ENCODE results near the gene ITIH1. TPM values are rescaled to one million over a fixed set of nuclear protein-coding genes. Genes with fewer than 3 reads are reported as not detected.

The ITIH1 gene
- total and polyA plus RNA-seq, 2 experiments from 2014 or later: not detected

DNA sequence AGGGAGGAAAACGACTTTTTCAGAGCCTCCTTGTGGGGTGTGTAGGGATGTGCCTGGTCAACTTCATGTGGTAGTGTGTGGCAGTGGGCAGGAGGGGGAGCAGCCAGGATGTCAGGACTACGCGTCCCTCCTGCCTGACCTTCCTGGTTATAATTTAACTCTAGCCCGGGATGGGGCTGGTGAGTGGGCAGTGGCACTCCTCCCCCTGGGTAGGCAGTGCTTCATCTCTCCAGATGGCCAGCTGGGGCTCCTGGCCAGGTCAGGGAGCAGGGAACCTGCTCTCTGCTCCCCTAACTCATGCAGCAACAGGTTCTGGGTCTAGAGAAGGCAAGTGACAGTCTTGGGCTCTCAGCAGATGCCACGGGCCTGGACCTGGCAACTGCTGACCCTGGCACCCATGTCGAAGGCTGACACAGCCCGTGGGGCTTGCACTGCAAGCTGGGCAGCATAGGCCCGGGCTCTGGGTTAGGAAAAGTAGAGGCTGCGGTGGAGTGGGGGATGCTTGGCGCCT is 50.5 kb downstream of the ITIH1 start:
- H3K27ac Mint-ChIP-seq: no peak overlapping the region
- H3K9me2 ChIP-seq (ENCODE audit: insufficient read depth): no peaks in the 10 kb centered on the region
- no peak overlapping the region for H3K27ac ChIP-seq (ENCODE audit: low read depth)
- H3K4me3 Mint-ChIP-seq: no peak overlapping the region
- H3K36me3 Mint-ChIP-seq (ENCODE audit: low read depth): peaks cover 4% of the 10 kb centered on the region; the same call in 1 of the 3 replicates
- H3K4me1 Mint-ChIP-seq: peaks cover 7% of the 10 kb centered on the region
- H3K9me3 Mint-ChIP-seq: no peaks in the 10 kb centered on the region
- no peak overlapping the region for H3K4me3 ChIP-seq
- peak; percentile 35 for DNase-seq (ENCODE audit: low spot score)
- no peaks in the 10 kb centered on the region for H4K20me1 ChIP-seq (replicated peaks; ENCODE audit: insufficient read depth)
- no peak overlapping the region for H3K4me2 ChIP-seq
- no peaks in the 10 kb centered on the region for H3K4me1 ChIP-seq (ENCODE audit: insufficient read depth)
- H3K27me3 ChIP-seq (ENCODE audit: insufficient read depth): no peaks in the 10 kb centered on the region
- no peak for TF ChIP-seq ZNF331 (CRISPR knock-in tag; IDR thresholded peaks at IDR 0.05; ENCODE audit: low read depth)
- TF ChIP-seq POLR2AphosphoS5 (IDR thresholded peaks at IDR 0.05; ENCODE audit: low read depth): no peak
- TF ChIP-seq, protein P1, sequence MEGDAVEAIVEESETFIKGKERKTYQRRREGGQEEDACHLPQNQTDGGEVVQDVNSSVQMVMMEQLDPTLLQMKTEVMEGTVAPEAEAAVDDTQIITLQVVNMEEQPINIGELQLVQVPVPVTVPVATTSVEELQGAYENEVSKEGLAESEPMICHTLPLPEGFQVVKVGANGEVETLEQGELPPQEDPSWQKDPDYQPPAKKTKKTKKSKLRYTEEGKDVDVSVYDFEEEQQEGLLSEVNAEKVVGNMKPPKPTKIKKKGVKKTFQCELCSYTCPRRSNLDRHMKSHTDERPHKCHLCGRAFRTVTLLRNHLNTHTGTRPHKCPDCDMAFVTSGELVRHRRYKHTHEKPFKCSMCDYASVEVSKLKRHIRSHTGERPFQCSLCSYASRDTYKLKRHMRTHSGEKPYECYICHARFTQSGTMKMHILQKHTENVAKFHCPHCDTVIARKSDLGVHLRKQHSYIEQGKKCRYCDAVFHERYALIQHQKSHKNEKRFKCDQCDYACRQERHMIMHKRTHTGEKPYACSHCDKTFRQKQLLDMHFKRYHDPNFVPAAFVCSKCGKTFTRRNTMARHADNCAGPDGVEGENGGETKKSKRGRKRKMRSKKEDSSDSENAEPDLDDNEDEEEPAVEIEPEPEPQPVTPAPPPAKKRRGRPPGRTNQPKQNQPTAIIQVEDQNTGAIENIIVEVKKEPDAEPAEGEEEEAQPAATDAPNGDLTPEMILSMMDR (conservative IDR thresholded peaks at IDR 0.05; ENCODE audit: low read depth in 2 of 2): peak; percentile 8 to 25; a peak in 3 of 4 replicates
- TF ChIP-seq EZH2 (IDR thresholded peaks at IDR 0.05; ENCODE audit: low read depth, unreplicated experiment): no peak
- TF ChIP-seq JUNB (IDR thresholded peaks at IDR 0.05; ENCODE audit: unreplicated experiment): no peak
- no peaks in the 10 kb centered on the region for H3K79me2 ChIP-seq (replicated peaks; ENCODE audit: insufficient read depth)
- no peak overlapping the region for H2AFZ ChIP-seq
- ATAC-seq: peak; percentile 66
- H3K36me3 ChIP-seq (ENCODE audit: insufficient read depth): no peaks in the 10 kb centered on the region
- peaks cover 6% of the 10 kb centered on the region for H3K27me3 Mint-ChIP-seq (ENCODE audit: insufficient read depth, low read depth, poor library complexity)
- no peaks in the 10 kb centered on the region for H3F3A ChIP-seq (replicated peaks; ENCODE audit: low read depth)

GRCh38 chr3:52829482-52829881 is 52.1 kb downstream of the ITIH1 start:
- no peak overlapping the region for H3K27ac Mint-ChIP-seq
- peaks cover 10% of the 10 kb centered on the region for H3K27me3 Mint-ChIP-seq (ENCODE audit: insufficient read depth, low read depth, poor library complexity)
- no peaks in the 10 kb centered on the region for H3K9me3 Mint-ChIP-seq
- no peaks in the 10 kb centered on the region for H3K27me3 ChIP-seq (ENCODE audit: insufficient read depth)
- no peaks in the 10 kb centered on the region for H3K4me1 ChIP-seq (ENCODE audit: insufficient read depth)
- ATAC-seq (no peak), DNase-seq (ENCODE audit: low spot score) (no peak)
- H3K4me1 Mint-ChIP-seq: peaks cover 17% of the 10 kb centered on the region
- H3K4me2 ChIP-seq: no peak overlapping the region
- H4K20me1 ChIP-seq (replicated peaks; ENCODE audit: insufficient read depth): no peaks in the 10 kb centered on the region
- no peaks in the 10 kb centered on the region for H3K36me3 ChIP-seq (ENCODE audit: insufficient read depth)
- no peak overlapping the region for H3K4me3 Mint-ChIP-seq
- no peaks in the 10 kb centered on the region for H3K9me2 ChIP-seq (ENCODE audit: insufficient read depth)
- no peak overlapping the region for H2AFZ ChIP-seq
- H3F3A ChIP-seq (replicated peaks; ENCODE audit: low read depth): no peaks in the 10 kb centered on the region
- no peak overlapping the region for H3K4me3 ChIP-seq
- H3K36me3 Mint-ChIP-seq (ENCODE audit: low read depth): peaks cover 4% of the 10 kb centered on the region; the same call in 1 of the 3 replicates
- H3K79me2 ChIP-seq (replicated peaks; ENCODE audit: insufficient read depth): no peaks in the 10 kb centered on the region
- no peak overlapping the region for H3K27ac ChIP-seq (ENCODE audit: low read depth)
- TF ChIP-seq ZNF114 (CRISPR knock-in tag; IDR thresholded peaks at IDR 0.05): no peak
- TF ChIP-seq, protein P2, sequence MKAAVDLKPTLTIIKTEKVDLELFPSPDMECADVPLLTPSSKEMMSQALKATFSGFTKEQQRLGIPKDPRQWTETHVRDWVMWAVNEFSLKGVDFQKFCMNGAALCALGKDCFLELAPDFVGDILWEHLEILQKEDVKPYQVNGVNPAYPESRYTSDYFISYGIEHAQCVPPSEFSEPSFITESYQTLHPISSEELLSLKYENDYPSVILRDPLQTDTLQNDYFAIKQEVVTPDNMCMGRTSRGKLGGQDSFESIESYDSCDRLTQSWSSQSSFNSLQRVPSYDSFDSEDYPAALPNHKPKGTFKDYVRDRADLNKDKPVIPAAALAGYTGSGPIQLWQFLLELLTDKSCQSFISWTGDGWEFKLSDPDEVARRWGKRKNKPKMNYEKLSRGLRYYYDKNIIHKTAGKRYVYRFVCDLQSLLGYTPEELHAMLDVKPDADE (IDR thresholded peaks at IDR 0.05): no peak
- TF ChIP-seq NANOG (IDR thresholded peaks at IDR 0.05; ENCODE audit: borderline replicate concordance): no peak
- no peak for TF ChIP-seq EZH2 (IDR thresholded peaks at IDR 0.05; ENCODE audit: low read depth, unreplicated experiment)
- no peak for TF ChIP-seq STAT1 (IDR thresholded peaks at IDR 0.05; ENCODE audit: unreplicated experiment)
- TF ChIP-seq, protein P3, sequence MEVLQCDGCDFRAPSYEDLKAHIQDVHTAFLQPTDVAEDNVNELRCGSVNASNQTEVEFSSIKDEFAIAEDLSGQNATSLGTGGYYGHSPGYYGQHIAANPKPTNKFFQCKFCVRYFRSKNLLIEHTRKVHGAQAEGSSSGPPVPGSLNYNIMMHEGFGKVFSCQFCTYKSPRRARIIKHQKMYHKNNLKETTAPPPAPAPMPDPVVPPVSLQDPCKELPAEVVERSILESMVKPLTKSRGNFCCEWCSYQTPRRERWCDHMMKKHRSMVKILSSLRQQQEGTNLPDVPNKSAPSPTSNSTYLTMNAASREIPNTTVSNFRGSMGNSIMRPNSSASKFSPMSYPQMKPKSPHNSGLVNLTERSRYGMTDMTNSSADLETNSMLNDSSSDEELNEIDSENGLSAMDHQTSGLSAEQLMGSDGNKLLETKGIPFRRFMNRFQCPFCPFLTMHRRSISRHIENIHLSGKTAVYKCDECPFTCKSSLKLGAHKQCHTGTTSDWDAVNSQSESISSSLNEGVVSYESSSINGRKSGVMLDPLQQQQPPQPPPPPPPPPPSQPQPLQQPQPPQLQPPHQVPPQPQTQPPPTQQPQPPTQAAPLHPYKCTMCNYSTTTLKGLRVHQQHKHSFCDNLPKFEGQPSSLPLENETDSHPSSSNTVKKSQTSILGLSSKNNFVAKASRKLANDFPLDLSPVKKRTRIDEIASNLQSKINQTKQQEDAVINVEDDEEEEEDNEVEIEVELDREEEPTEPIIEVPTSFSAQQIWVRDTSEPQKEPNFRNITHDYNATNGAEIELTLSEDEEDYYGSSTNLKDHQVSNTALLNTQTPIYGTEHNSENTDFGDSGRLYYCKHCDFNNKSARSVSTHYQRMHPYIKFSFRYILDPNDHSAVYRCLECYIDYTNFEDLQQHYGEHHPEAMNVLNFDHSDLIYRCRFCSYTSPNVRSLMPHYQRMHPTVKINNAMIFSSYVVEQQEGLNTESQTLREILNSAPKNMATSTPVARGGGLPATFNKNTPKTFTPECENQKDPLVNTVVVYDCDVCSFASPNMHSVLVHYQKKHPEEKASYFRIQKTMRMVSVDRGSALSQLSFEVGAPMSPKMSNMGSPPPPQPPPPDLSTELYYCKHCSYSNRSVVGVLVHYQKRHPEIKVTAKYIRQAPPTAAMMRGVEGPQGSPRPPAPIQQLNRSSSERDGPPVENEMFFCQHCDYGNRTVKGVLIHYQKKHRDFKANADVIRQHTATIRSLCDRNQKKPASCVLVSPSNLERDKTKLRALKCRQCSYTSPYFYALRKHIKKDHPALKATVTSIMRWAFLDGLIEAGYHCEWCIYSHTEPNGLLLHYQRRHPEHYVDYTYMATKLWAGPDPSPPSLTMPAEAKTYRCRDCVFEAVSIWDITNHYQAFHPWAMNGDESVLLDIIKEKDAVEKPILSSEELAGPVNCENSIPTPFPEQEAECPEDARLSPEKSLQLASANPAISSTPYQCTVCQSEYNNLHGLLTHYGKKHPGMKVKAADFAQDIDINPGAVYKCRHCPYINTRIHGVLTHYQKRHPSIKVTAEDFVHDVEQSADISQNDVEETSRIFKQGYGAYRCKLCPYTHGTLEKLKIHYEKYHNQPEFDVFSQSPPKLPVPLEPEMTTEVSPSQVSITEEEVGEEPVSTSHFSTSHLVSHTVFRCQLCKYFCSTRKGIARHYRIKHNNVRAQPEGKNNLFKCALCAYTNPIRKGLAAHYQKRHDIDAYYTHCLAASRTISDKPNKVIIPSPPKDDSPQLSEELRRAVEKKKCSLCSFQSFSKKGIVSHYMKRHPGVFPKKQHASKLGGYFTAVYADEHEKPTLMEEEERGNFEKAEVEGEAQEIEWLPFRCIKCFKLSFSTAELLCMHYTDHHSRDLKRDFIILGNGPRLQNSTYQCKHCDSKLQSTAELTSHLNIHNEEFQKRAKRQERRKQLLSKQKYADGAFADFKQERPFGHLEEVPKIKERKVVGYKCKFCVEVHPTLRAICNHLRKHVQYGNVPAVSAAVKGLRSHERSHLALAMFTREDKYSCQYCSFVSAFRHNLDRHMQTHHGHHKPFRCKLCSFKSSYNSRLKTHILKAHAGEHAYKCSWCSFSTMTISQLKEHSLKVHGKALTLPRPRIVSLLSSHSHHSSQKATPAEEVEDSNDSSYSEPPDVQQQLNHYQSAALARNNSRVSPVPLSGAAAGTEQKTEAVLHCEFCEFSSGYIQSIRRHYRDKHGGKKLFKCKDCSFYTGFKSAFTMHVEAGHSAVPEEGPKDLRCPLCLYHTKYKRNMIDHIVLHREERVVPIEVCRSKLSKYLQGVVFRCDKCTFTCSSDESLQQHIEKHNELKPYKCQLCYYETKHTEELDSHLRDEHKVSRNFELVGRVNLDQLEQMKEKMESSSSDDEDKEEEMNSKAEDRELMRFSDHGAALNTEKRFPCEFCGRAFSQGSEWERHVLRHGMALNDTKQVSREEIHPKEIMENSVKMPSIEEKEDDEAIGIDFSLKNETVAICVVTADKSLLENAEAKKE (CRISPR knock-in tag; IDR thresholded peaks at IDR 0.05): no peak
- TF ChIP-seq CREB1 (CRISPR knock-in tag; IDR thresholded peaks at IDR 0.05; ENCODE audit: low read depth): no peak
- TF ChIP-seq POLR2AphosphoS5 (IDR thresholded peaks at IDR 0.05; ENCODE audit: low read depth): no peak
